GM18498 (cell line): ENCODE results near the gene C19orf67.
"Not testable (repeated sequence)": the region's sequence is repeated elsewhere in the genome, so short reads cannot be mapped to it uniquely, and the experiment has no call there.

ENCODE experiments used
- ATAC-seq: cut with Tn5 transposase; IDR thresholded peaks from one replicate; pipeline ENCODE4 v1.9.1; 2021; ENCODE audit warnings: mild to moderate bottlenecking, moderate library complexity; ENCODE audit not compliant: unreplicated experiment

C19orf67 gene

DNA sequence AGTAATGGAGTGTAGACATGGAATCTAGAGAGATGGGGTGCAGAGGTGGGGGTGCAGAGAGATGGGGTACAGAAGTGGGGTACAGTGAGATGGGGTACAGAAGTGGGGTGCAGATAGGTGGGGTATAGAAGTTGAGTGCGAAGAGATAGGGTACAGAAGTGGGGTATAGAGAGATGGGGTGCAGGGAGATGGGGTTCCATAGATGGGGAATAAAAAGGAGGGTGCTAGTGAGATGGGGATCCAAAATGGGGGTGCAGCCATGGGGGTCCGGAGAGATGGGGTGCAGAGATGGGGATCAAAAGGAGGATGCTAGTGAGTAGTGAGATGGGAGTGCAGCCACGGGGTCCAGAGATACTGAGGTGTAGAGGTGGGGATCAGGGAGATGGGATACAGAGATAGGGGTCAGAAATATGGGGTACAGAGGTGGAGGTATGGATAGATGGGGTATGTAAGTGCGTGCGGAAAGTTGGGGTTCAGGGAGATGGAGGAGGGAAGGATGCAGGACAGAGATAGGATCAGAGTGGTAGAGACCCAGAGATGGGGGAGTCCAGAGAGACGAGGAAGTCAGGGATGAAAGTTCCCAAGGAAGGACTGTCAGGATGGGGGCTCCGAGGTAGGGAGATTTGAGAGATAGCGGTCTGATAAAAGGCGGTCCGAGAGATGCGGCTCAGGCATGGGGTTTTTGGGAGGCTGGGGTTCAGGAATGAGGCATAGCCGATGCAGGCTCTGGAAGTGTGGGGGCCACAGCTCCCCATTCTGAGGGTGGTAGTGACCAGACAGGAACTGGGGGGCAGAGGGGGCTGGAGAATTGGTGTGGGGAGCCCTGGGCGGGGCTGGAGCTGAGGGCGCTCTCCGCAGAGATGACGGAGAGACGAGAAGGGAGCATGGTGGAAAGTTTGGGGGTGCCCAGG lies 27.1 kb downstream of the C19orf67 start:
- no peak for ATAC-seq

DNA sequence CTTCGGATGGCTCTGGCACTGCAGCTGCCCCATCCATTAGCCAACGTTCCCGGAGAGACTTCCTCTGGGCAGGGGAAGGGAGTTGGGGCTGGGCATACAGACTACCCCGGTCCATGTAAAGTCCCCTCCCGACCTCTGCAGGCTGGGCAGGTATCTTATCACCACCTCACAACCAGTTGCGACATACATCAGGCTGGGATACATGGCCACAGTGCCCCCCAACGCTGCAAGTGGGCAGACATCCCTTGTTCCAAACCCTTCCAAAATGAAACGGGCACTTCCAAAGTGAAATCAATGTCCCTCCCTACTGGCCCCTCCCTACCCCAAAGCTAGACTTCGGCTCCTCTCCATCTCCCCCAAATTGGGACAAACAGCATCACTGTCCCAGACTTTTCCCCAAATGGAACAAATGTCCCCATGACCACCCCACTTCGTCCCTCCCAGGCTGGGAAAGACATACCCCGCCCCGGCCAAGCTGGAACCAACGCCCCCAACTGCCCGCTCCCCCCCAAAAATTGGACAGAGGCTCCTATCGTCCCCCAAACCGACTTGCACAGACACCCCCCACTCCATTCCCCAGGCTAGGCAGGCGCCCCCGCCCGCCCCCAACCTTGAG lies 28.7 kb downstream of the C19orf67 start:
- ATAC-seq, result no peak

DNA sequence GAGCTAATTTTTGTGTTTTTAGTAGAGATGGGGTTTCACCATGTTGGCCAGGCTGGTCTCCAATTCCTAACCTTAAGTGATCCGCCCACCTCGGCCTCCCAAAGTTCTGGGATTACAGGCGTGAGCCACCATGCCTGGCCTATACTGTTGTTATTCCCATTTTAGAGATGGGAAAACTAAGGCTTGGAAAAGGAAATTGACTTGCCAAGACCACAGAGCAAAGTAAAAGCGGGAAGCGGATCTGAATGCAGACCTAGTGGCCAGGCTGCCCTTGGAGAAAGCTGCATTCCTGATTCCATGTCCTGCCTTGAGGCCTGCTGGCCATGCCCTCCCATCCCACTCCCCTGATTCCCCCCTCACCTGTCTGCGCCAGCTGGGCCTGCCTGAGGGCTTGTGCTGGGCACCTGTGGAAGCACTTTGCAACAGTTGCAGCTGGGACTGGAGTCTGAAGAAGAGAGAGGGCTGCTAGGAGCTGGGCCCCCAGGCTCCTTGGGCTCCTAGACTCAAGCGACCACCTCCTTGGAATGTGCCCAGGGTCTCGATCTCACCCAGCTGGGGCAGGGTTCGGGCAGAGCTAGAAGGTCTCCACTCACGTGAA lies 29.4 kb downstream of the C19orf67 start:
- ATAC-seq, result no peak

DNA sequence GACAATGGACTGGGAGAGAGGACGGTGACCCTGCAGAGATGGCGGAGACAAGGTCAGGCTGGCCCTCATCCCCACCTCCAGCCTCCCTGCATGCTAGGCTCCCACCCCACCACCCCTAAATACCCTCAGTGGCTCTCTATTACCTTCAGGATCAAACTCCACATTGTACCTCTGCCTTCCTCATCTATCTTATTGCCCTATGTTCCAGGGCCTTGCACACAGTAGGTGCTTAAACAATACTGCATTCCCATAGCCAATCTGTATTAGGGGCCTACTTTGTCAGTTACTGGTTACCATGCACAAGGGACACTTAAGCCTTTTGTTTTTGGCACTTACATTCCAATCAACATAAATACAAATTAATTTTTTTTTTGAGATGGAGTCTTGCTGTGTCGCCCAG lies 30.2 kb downstream of the C19orf67 start:
- ATAC-seq, result no peak

DNA sequence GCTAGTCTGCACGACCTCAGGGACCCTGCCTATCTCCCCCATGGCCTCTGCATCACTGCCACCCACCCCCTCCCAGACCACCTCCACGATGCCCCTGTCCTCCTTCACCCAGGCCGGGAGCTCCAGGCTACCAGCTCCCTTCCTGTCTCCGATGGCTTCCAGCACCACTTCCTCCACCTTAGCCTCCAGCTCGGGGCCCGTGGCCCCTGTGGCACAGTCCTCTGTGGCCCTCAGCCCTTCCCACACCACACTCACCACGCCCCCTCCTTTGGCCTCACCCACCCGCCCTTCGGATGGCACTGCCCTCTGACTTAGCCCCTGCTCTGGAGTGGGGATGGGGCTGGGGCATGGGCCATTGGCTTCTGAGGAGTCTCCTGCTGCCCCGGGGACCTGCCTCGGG lies 30.9 kb downstream of the C19orf67 start:
- no peak for ATAC-seq

DNA sequence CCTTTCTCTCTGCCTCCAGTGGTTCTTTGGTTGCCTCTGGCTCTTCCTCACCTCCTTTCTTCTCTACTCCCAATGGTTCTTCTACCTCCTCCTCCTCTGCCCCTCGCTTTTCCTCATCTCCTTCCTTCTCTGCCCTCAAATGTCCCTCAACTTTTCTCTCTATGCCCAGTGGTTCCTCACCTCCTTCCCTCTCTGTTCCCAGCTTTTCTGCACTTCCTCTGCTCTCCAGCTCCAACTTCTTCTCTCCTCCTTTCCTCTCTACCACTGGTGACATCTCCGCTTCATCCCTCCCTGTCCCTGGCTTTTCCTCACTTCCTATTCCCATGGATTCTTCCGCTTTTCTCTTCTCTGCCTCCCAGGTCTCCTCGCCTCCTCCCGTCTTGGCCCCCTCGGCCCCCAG lies 31.5 kb downstream of the C19orf67 start:
- ATAC-seq, result no peak

DNA sequence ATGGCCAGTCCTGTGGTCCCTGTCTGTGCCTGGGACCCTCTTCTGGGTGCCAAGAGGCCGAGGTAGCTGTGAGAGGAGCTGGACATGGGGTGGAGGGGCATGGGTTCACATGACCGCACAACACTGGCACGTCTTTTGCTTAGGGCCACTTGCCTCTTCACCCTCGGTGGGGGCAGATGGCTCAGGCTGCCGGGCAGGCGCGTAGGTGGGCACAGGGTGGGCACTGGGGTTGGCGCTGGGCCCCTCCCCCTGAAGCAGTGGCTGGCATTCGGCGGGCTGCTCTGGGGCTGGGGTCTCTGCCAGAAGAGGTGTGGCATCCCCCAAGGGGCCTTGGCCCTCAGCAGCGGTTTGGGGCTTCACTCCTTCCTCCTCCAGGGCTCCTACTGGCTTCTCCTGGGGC lies 32.1 kb downstream of the C19orf67 start:
- no peak for ATAC-seq

DNA sequence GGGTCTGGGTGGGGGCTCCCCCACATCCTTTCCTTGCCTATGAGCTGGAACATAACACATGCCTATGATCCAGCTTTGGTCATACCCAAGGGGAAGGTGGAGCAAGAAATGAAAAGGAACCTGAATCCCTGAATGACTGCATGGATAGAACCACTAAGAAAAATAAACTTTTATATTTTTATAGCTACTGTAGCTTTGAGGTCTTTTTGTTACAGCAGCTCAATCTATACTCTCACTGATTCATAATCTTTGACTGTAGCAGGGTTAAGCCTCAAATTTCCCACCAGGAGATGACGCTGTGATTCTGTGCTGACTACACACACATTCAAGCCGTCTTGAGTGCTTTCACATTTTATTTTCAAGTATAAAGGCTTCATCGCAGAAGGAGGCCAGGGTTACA lies 32.6 kb downstream of the C19orf67 start:
- ATAC-seq, result no peak

DNA sequence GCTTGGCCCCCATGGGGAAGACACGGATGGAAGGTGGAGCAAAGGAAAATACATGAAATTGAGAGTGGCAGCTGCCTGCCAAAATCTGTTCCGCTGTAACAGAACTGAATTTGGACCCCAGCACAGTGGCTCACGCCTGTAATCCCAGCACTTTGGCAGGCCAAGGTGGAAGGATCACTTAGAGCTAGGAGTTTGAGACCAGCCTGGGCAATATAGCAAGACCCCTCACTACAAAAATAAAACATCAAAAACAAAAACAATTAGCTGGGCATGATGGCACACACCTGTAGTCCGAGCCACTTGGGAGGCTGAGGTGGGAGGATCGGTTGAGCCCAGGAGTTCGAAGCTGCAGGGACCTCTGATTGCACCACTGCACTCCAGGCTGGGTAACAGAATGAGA lies 33.1 kb downstream of the C19orf67 start:
- no peak for ATAC-seq

DNA sequence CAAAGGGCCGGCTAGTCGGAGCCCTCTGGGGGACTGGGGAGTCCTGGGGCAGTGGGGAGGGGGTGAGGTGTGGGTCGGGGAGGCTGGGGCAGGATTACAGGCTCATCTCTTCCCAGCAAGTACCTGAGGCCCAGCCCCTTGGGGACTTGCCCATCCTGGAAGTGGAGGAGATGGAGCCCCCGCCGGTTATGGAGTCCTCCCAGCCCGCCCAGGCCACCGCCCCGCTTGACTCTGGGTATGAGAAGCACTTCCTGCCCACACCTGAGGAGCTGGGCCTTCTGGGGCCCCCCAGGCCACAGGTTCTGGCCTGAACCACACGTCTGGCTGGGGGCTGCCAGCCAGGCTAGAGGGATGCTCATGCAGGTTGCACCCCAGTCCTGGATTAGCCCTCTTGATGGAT lies 33.6 kb downstream of the C19orf67 start:
- no peak for ATAC-seq

DNA sequence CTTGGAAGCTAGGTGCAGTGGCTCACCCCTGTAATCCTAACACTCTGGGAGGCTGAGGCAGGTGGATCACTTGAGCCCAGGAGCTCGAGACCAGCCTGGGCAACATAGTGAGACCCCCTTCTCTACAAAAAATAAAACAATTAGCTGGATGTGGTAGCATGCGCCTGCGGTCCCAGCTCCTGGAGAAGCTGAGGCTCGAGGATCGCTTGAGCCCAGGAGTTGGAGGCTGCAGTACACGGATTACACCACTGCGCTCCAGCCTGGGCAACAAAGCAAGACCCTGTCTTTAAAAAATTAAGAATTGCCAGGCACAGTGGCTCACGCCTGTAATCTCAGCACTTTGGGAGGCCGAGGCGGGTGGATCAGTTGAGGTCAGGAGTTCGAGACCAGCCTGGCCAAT lies 34.6 kb downstream of the C19orf67 start:
- ATAC-seq, result not testable (repeated sequence)

DNA sequence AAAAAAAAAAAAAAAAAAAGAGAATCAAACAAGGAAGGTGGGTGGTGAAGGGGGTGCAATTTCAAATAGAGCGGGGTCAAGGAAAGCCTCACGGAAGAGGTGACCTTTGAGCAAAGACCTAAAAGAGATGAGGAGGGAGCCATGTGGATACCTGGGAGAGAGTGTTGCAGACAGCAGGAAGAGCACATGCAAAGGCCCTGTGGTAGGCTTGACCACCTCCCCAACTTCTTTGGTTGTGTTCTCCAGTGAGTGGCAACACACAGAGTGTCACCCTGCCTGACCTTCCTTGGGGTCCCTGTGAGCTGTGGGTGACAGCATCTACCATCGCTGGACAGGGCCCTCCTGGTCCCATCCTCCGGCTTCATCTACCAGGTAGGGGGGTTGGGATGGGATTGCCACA lies 35.1 kb downstream of the C19orf67 start:
- ATAC-seq, result no peak

DNA sequence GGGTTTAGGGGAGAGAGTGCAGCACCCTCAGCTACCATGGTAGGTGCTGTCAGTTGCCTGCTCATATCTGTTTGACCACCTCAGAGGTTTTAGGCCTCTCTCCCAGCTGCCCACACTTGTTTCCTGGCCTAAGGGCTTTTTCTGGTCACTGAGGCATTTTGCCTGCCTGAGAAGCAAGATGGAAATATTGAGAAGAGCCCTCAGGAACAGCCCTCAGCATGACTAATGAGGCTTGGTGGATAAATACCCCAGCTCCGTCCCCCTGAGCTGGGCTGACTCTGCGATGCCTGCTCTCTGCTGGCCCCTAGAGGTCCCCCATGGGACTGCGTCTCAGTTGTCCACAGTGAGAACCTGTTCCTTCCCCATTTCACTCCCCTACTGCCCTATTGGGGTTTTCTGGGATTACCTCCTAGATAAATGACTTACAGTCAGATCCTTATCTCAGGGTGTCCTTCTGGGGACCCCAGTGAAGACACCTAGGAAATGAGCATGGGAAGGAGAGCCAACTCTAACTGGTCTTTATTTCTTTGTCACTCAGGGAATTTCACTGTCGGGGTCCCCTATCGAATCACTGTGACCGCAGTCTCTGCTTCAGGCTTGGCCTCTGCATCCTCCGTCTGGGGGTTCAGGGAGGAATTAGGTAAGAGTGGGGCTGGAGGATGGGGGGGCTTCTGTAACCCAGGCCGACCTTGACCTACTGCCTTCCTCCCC lies 37.0 kb downstream of the C19orf67 start:
- ATAC-seq, result no peak

DNA sequence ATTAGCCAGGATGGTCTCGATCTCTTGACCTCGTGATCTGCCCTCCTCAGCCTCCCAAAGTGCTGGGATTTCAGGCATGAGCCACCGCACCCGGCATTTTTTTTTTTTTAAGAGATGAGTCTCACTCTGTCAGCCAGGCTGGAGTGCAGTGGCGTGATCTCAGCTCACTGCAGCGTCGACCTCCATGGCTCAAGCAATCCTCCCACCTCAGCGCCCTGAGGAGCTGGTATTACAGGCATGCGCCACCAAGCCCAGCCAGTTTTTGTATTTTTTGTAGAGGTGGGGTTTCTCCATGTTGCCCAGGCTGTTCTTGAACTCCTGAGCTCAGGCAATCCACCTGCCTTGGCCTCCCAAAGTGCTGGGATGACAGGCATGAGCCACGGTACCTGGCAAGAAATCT lies 37.7 kb downstream of the C19orf67 start:
- not testable (repeated sequence) for ATAC-seq

DNA sequence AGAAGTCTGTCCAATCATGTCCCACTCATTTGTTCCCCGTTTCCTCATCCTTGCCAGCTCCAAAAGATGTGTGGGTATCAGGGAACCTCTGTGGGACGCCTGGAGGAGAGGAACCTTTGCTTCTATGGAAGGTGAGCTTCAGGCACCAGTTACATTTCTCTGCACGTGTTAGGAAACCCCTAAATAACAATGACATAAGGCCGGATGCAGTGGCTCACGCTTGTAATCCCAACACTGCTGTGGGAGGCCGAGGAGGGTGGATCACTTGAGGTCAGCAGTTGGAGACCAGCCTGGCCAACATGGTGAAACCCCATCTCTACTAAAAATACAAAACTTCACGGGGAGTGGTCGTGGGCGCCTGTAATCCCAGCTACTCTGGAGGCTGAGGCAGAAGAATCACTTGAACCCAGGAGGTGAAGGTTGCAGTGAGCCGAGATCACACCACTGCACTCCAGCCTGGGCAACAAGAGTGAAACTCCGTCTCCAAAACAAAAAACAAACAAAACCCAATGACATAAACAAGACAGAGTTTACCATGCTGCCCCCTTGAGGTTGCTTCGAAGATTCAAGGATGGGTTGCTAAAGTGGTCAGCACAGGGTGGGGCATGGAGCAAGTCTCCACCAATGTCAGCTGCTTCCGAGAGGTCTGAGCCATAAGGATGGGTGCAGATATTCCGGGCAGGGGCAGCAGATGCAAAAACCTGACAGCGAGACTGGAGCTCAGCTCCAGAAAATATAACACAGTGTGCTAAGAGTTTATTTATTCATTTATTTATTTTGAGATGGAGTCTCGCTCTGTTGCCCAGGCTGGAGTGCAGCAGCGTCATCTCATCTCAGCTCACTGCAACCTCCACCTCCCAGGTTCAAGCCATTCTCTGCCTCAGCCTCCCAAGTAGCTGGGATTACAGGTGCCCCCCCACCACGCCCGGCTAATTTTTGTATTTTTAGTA lies 42.6 kb downstream of the C19orf67 start:
- not testable (repeated sequence) for ATAC-seq

DNA sequence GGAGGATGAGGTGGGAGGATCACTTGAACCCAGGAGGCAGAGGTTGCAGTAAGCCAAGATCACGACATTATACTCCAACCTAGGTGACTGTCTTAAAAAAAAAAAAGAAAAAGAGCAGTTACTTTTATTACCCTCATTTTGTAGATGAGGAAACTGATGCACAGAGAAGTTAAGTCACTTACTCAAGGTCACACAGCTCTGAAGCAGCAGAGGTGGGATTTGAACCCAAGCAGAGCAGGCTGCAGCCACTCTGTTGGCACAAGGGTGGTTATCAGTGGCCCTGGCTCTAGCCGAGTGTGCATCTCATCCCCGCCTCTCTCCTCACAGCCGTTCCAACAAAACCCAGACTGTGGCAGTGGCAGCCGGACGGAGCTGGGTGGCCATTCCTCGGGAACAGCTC lies 46.4 kb downstream of the C19orf67 start:
- no peak for ATAC-seq

DNA sequence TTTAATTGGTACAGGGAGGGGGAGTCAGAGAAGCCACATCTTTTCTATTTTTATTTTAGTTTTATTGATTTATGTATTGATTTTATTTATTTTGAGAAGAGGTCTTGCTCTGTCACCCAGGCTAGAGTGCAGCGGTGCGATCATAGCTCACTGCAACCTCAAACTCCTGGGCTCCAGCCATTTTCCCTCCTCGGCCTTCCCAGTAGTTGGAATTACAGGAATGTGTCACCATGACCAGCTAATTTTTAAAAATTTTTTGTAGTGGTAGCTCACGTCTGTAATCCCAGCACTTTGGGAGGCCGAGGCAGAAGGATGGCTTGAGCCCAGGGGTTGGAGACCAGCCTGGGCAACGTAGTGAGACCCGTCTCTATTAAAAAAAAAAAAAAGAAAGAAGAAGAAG lies 49.9 kb downstream of the C19orf67 start:
- no peak for ATAC-seq

DNA sequence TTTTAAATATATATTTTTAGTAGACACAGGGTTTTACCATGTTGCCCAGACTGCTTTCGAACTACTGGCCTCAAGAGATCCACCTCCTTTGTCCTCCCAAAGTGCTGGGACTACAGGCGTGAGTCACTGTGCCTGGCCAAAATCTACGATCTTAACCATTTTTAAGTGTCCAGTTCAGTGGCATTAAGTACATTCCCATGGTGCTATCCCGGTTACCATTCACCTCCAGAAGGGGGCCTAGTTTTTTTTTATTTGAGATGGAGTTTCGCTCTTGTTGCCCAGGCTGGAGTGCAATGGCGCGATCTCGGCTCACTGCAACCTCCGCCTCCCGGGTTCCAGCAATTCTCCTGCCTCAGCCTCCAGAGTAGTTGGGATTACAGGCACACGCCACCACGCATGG lies 50.4 kb downstream of the C19orf67 start:
- ATAC-seq, result not testable (repeated sequence)

DNA sequence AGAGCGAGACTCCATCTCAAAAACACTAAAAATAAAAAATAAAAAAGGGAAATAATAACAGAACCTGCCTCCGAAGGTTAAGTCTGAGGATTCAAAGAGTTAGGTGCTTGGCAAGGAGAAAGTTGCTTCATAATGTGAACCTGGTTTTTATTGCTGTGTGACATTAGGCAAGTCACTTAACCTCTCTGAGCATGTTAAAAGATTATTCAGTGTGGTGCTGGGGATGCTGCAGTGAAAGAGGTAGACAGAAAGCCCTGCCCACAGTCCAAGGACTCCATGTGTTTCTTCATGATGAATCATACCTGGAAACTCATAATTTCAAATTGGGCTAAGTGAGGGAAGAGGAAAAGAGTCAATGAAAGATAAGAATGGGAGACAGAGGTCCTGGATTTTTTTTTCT lies 51.6 kb downstream of the C19orf67 start:
- ATAC-seq, result no peak

DNA sequence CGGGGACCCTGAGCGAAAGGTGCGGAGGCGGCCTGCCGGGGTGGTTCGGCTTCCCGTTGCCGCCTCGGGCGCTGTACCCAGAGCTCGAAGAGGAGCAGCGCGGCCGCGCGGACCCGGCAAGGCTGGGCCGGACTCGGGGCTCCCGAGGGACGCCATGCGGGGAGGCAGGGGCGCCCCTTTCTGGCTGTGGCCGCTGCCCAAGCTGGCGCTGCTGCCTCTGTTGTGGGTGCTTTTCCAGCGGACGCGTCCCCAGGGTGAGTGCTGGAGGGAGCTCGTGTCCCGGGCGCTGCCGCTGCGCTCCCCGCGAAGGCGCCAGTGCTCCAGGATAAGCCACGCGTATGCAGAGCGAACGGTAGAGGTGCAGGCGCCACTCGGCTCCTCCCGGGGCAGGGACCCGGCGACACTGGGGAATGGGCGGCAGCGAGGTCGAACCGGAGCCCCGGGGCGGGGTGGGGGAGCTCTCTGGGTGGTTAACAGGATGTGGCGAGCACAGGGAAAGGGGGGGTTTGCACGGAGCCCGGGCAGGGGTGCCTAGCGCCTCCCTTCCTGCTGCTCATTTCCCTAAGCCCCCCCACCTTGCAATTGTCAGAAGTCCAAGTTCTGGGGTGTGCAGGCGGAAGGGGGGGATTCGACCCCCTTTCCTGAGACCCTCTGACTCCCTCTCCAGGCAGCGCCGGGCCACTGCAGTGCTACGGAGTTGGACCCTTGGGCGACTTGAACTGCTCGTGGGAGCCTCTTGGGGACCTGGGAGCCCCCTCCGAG lies 53.7 kb downstream of the C19orf67 start, which contains the start of gene IL27RA:
TSS of gene IL27RA (plus strand) at position 44 of the 762 bp plus-strand sequence. CDS start at position 155, 111 bp downstream.
- peak; percentile 70 for ATAC-seq
